H1 (cell line): ENCODE measurements around the gene IL37. TPM values are rescaled to one million over a fixed set of nuclear protein-coding genes. Genes with fewer than 3 reads are reported as not detected.

ENCODE experiments used
- CTCF ChIA-PET: fragments of 300-600 bp; sonication (Branson Sonifier 250); formaldehyde crosslinking; loops from one replicate; lab custom pipeline; 2021; ENCODE audit not compliant: partially characterized antibody; lab: Charles Lee
- POLR2A ChIA-PET: fragments of 300-600 bp; sonication (Branson Sonifier 250); formaldehyde crosslinking; loops from one replicate; lab custom pipeline; 2021; ENCODE audit warnings: inconsistent platforms; ENCODE audit not compliant: partially characterized antibody; lab: Charles Lee
- DNase-seq, 2 experiments: peaks; one replicate each; pipeline versions ENCODE4 v3.0.0 to v3.0.0-alpha.2; 2010 to 2022; ENCODE audit warnings: low spot score in 2 of 2, low read depth in 1 of 2, mixed read lengths in 1 of 2
- FAIRE-seq: peaks from 2 replicates; lab custom pipeline; 2011; peaks lifted over from hg19 to GRCh38; lab: Jason Lieb, UNC
- H2AFZ ChIP-seq: 2 replicates; pipeline ENCODE4 v1.8.1; 2012; ENCODE audit warnings: low read length, inconsistent platforms
- H2AK5ac ChIP-seq: 2 replicates; pipeline ENCODE4 v1.6.1; 2013; ENCODE audit warnings: low read depth, low read length
- H2BK120ac ChIP-seq: replicated peaks from 2 replicates; pipeline ENCODE3; 2013; ENCODE audit warnings: low read depth, low read length, inconsistent platforms
- H2BK12ac ChIP-seq: 2 replicates; pipeline ENCODE4 v1.6.1; 2013; ENCODE audit warnings: low read depth, low read length
- H2BK15ac ChIP-seq: 2 replicates; pipeline ENCODE4 v1.6.1; 2013; ENCODE audit warnings: low read length
- H2BK20ac ChIP-seq: 2 replicates; pipeline ENCODE4 v1.6.1; 2013; ENCODE audit warnings: low read length
- H2BK5ac ChIP-seq: 2 replicates; pipeline ENCODE4 v1.6.1; 2013; ENCODE audit warnings: low read depth, low read length
- H3K14ac ChIP-seq: 2 replicates; pipeline ENCODE4 v1.6.1; 2013; ENCODE audit warnings: inconsistent platforms; ENCODE audit not compliant: insufficient read length
- H3K18ac ChIP-seq: 2 replicates; pipeline ENCODE4 v1.6.1; 2013; ENCODE audit warnings: low read length; ENCODE audit errors: extremely low read depth
- H3K23ac ChIP-seq: 2 replicates; pipeline ENCODE4 v1.6.1; 2013; ENCODE audit warnings: inconsistent platforms; ENCODE audit not compliant: insufficient read length
- H3K23me2 ChIP-seq: 2 replicates; pipeline ENCODE4 v1.6.1; 2013; ENCODE audit warnings: low read depth, low read length
- H3K27ac ChIP-seq: 2 replicates; pipeline ENCODE4 v1.6.1; 2011; ENCODE audit warnings: low read depth, low read length, inconsistent platforms
- H3K27me3 ChIP-seq, 4 experiments: replicated peaks in 1 of 4; 1 replicate in 1 of 4; 2 replicates in 3 of 4; pipeline versions ENCODE4 v1.6.1 to v1.8.1; 2011 to 2013; ENCODE audit warnings: low read length in 3 of 4, mild to moderate bottlenecking in 3 of 4, inconsistent platforms in 2 of 4, mixed read lengths in 2 of 4, moderate library complexity in 1 of 4; ENCODE audit not compliant: control insufficient read depth in 3 of 4, insufficient read depth in 3 of 4; ENCODE audit errors: extremely low read depth in 1 of 4
- H3K36me3 ChIP-seq, 4 experiments: 2 replicates each; pipeline versions ENCODE4 v1.6.1 to v1.8.1; 2011 to 2013; ENCODE audit warnings: mild to moderate bottlenecking in 4 of 4, low read length in 3 of 4, moderate library complexity in 2 of 4, control low read depth in 1 of 4, inconsistent platforms in 1 of 4; ENCODE audit not compliant: insufficient read depth in 4 of 4, control insufficient read depth in 2 of 4
- H3K4ac ChIP-seq: replicated peaks from 2 replicates; pipeline ENCODE3; 2013; ENCODE audit warnings: low read length, low read depth, mixed read lengths, inconsistent platforms; ENCODE audit not compliant: insufficient read length
- H3K4me1 ChIP-seq, 4 experiments: replicated peaks in 1 of 4; 1 replicate in 1 of 4; 2 replicates in 3 of 4; pipeline versions ENCODE4 v1.6.1 to v1.8.1; 2011 to 2013; ENCODE audit warnings: low read length in 3 of 4, inconsistent platforms in 2 of 4, mixed read lengths in 1 of 4; ENCODE audit not compliant: insufficient read depth in 4 of 4, control insufficient read depth in 3 of 4
- H3K4me2 ChIP-seq, 2 experiments: 2 replicates each; pipeline versions ENCODE4 v1.6.1 to v1.8.1; 2011 to 2013; ENCODE audit warnings: low read depth in 2 of 2, low read length in 2 of 2, control low read depth in 1 of 2, inconsistent platforms in 1 of 2, mild to moderate bottlenecking in 1 of 2; ENCODE audit not compliant: insufficient read depth in 1 of 2
- H3K4me3 ChIP-seq, 4 experiments: fragments of 200-600, 300-600 bp in 1 of 4; sonication (generic), shearing (Covaris generic), sonication (Bioruptor Twin) in 1 of 4; 2 replicates each; pipeline versions ENCODE4 v1.5.1 to v1.8.1; 2011 to 2016; ENCODE audit warnings: low read length in 4 of 4, low read depth in 3 of 4, control low read depth in 2 of 4, inconsistent platforms in 2 of 4, mild to moderate bottlenecking in 2 of 4, mixed read lengths in 1 of 4, moderate library complexity in 1 of 4; ENCODE audit not compliant: insufficient read depth in 2 of 4; ENCODE audit errors: extremely low read depth in 1 of 4
- H3K56ac ChIP-seq: replicated peaks from 2 replicates; pipeline ENCODE3; 2013; ENCODE audit warnings: low read depth, mild to moderate bottlenecking, mixed read lengths, low read length, inconsistent platforms; ENCODE audit not compliant: insufficient read length
- H3K79me1 ChIP-seq: 2 replicates; pipeline ENCODE4 v1.6.1; 2013; ENCODE audit warnings: low read depth, low read length, control low read depth
- H3K79me2 ChIP-seq, 2 experiments: 2 replicates each; pipeline versions ENCODE4 v1.6.1 to v1.8.1; 2012 to 2013; ENCODE audit warnings: low read length in 2 of 2, mild to moderate bottlenecking in 2 of 2, inconsistent platforms in 1 of 2; ENCODE audit not compliant: insufficient read depth in 2 of 2, control insufficient read depth in 1 of 2
- H3K9ac ChIP-seq, 4 experiments: replicated peaks in 1 of 4; 1 replicate in 1 of 4; 2 replicates in 3 of 4; pipeline versions ENCODE4 v1.6.1 to v1.8.1; 2011 to 2013; ENCODE audit warnings: low read depth in 3 of 4, low read length in 3 of 4, control low read depth in 2 of 4, mild to moderate bottlenecking in 2 of 4, moderate library complexity in 2 of 4, inconsistent platforms in 1 of 4; ENCODE audit errors: extremely low read depth in 1 of 4
- H3K9me3 ChIP-seq, 2 experiments: 2 replicates each; pipeline versions ENCODE4 v1.6.1 to v1.8.1; 2012 to 2013; ENCODE audit warnings: mild to moderate bottlenecking in 2 of 2, moderate library complexity in 2 of 2, control low read depth in 1 of 2, inconsistent platforms in 1 of 2, low read depth in 1 of 2, low read length in 1 of 2, mixed read lengths in 1 of 2; ENCODE audit not compliant: insufficient read depth in 2 of 2
- H4K20me1 ChIP-seq, 2 experiments: replicated peaks in 1 of 2; 2 replicates each; pipeline versions ENCODE3 to v1.8.1; 2011 to 2013; ENCODE audit warnings: inconsistent platforms in 2 of 2, low read length in 2 of 2, mild to moderate bottlenecking in 1 of 2; ENCODE audit not compliant: insufficient read depth in 2 of 2, control insufficient read depth in 1 of 2
- H4K5ac ChIP-seq: 2 replicates; pipeline ENCODE4 v1.6.1; 2013; ENCODE audit warnings: low read length, low read depth, mixed read lengths, inconsistent platforms; ENCODE audit not compliant: insufficient read length
- H4K8ac ChIP-seq: 2 replicates; pipeline ENCODE4 v1.8.0; 2013; ENCODE audit warnings: mild to moderate bottlenecking, moderate library complexity, low read length, inconsistent platforms; ENCODE audit not compliant: insufficient read depth; ENCODE audit errors: extremely low read depth
- H4K91ac ChIP-seq: replicated peaks from 2 replicates; pipeline ENCODE3; 2013; ENCODE audit warnings: low read length, mixed read lengths, inconsistent platforms; ENCODE audit not compliant: insufficient read length
- CEBPB ChIP-seq: IDR thresholded peaks from 2 replicates; pipeline ENCODE4 v1.6.1; 2012; ENCODE audit warnings: low read depth, low read length
- CHD1 ChIP-seq: IDR thresholded peaks from 2 replicates; pipeline ENCODE4 v1.6.1; 2012; ENCODE audit warnings: low read depth, low read length, improper control_type of control experiment
- CTBP2 ChIP-seq: IDR thresholded peaks from 2 replicates; pipeline ENCODE4 v1.7.0; 2011; ENCODE audit warnings: borderline replicate concordance, mild to moderate bottlenecking, moderate library complexity, mixed read lengths, low read length; ENCODE audit not compliant: insufficient read depth, insufficient read length
- GABPA ChIP-seq: IDR thresholded peaks from 2 replicates; pipeline ENCODE4 v1.6.1; 2011; ENCODE audit warnings: mild to moderate bottlenecking, low read length, moderate library complexity, borderline replicate concordance; ENCODE audit not compliant: insufficient read depth
- JUN ChIP-seq: IDR thresholded peaks from 2 replicates; pipeline ENCODE4 v1.6.1; 2011; ENCODE audit warnings: low read depth, mild to moderate bottlenecking, improper control_type of control experiment, low read length
- RAD21 ChIP-seq, 2 experiments: IDR thresholded peaks in 1 of 2; conservative IDR thresholded peaks in 1 of 2; 2 replicates each; pipeline ENCODE4 v1.6.1; 2011; ENCODE audit warnings: low read depth in 2 of 2, low read length in 2 of 2, improper control_type of control experiment in 1 of 2, inconsistent platforms in 1 of 2, mild to moderate bottlenecking in 1 of 2, moderate library complexity in 1 of 2
- SIRT6 ChIP-seq: IDR thresholded peaks from one replicate; pipeline ENCODE4 v1.7.1; 2012; ENCODE audit warnings: low read length, inconsistent platforms
- TAF7 ChIP-seq: optimal IDR thresholded peaks from 2 replicates; pipeline ENCODE3; 2011; ENCODE audit warnings: low read depth, mild to moderate bottlenecking, inconsistent platforms, low read length, moderate library complexity, borderline replicate concordance
- WGBS, 2 experiments: shearing (Covaris generic) in 1 of 2; methylation state at CpG; one replicate each; pipeline versions ENCODE4 v1.1.6 to v1.1.7; 2013 to 2015; ENCODE audit warnings: low lambda C conversion rate in 2 of 2, mixed read lengths in 2 of 2, inconsistent platforms in 1 of 2, low coverage in 1 of 2, missing lambda C conversion rate in 1 of 2; ENCODE audit not compliant: insufficient replicate concordance in 2 of 2, insufficient coverage in 1 of 2, insufficient read length in 1 of 2; ENCODE audit errors: extremely low coverage in 1 of 2, missing lambda C conversion rate in 1 of 2; 5-methylcytosine and 5-hydroxymethylcytosine counted together
- polyA plus RNA-seq, 7 experiments: library from polyadenylated mRNA; depleted of rRNA in 3 of 7; stranded (reverse) in 5 of 7; unstranded in 2 of 7; fragments of >200 nt in 5 of 7; fragments of 200-250 nt in 2 of 7; gene quantifications; 1 replicate in 5 of 7; 2 replicates in 1 of 7; 4 replicates in 1 of 7; pipeline versions ENCODE4 v1.2.1 to v1.2.3, GENCODE V29; 2011 to 2013; ENCODE audit warnings: missing spikeins in 2 of 7, mixed read lengths in 2 of 7
- total RNA-seq: library from RNA; stranded (reverse); fragmentation: NEBNext Ultra II Directional; extraction: Animal tissue kit (Norgen Biotek cat#: 25700); gene quantifications from 2 replicates; pipeline ENCODE4 v1.2.1, GENCODE V29; 2021
- TF ChIP-seq, protein P1 (sequence below): IDR thresholded peaks from 2 replicates; pipeline ENCODE4 v1.6.1; 2012; ENCODE audit warnings: low read length, inconsistent platforms

IL37 gene
- total and polyA plus RNA-seq, 2 of the 8 experiments (the other 6 are each of a cell fraction or from before 2014, with no cell fraction given) = 0.18 TPM; not detected in 1

DNA sequence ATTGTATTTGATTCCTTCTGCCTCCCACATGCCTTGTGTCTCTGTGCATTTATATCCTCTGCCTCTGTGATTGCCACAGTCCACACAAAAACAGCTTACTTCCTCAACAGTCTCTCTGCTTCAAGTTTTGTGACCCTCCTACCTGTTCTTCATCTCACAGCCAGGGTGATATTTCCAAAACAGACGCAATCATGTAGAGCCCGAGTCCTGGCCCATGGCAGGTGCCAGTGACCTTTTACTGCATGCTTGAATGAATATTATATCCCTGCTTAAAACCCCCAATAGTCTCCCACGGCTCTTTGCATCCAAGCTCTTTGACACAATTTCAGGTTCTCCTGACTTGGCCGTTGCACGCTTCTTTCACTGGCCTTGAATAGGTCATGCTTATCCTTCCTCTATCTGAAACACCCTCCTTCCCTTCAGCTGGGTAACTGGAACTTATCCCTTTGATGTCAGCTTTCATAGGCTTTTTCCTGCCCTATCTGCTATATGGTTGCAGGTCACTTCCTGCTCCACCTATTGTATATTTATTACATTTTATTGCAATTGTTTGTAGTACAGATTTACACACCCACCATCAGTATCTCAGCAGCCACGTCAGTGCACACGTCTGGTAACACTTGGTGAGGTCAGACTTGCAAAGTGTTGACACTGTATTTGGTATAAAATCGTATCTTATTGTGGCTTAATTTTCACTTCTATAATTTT is 44.7 kb upstream of the IL37 start:
- Histone ChIP-seq H4K8ac (no peak overlapping the region), H3K9ac (no peak overlapping the region), H2BK5ac (no peak overlapping the region), H3K14ac (no peak overlapping the region), H3K23me2 (peaks cover 3% of the 10 kb centered on the region; the same call in 1 of the 2 replicates), H2BK120ac (no peak overlapping the region), H3K9me3 (peaks cover 32 to 38% of the 10 kb centered on the region in 2 experiments), H2BK12ac (no peak overlapping the region), H3K56ac (peak overlapping the region; percentile 2), H3K79me2 (no peaks in the 10 kb centered on the region), H3K27ac (no peak overlapping the region), H4K91ac (no peak overlapping the region), H3K4me3 (no peak overlapping the region), H3K23ac (no peak overlapping the region), H2AK5ac (no peak overlapping the region), H2BK15ac (no peak overlapping the region), H3K18ac (no peak overlapping the region), H3K4me2 (no peak overlapping the region), H3K36me3 (no peaks in the 10 kb centered on the region; a peak in 1 of 8 replicates), H4K20me1 (no peaks in the 10 kb centered on the region), H3K4ac (no peak overlapping the region), H3K79me1 (no peaks in the 10 kb centered on the region), H3K4me1 (peaks cover 0 to 7% (median 4%) of the 10 kb centered on the region in 4 experiments; a peak in 2 of 7 replicates), H2AFZ (no peak overlapping the region), H2BK20ac (no peak overlapping the region), H3K27me3 (no peaks in the 10 kb centered on the region), H4K5ac (no peak overlapping the region)
- ChIA-PET CTCF (interaction anchor here (1.2 to 1.7 kb wide), 2 partner anchors 12 to 19 kb away, joined by 3 to 5 read pairs; no protein-coding TSS in a partner anchor), POLR2A (no interaction called here)
- no peak for DNase-seq
- 85% methylated on average over 8 of the region's 8 CpGs; no CpG with 5 or more reads in 1 of the 2 experiments for WGBS, 2 experiments
- no peak for FAIRE-seq
- TF ChIP-seq GABPA (no peak), RAD21 (IDR thresholded peaks at IDR 0.05 in 1 of 2, conservative IDR thresholded peaks at IDR 0.05 in 1 of 2; ENCODE audit: low read depth in 2 of 2, low read length in 2 of 2) (no peak), JUN (no peak), TAF7 (no peak), CEBPB (no peak), CHD1 (no peak), CTBP2 (no peak), SIRT6 (no peak)
- TF ChIP-seq, protein P1, sequence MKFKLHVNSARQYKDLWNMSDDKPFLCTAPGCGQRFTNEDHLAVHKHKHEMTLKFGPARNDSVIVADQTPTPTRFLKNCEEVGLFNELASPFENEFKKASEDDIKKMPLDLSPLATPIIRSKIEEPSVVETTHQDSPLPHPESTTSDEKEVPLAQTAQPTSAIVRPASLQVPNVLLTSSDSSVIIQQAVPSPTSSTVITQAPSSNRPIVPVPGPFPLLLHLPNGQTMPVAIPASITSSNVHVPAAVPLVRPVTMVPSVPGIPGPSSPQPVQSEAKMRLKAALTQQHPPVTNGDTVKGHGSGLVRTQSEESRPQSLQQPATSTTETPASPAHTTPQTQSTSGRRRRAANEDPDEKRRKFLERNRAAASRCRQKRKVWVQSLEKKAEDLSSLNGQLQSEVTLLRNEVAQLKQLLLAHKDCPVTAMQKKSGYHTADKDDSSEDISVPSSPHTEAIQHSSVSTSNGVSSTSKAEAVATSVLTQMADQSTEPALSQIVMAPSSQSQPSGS = no peak
